ENCODE measurements around the gene ATL1. TPM values are rescaled to one million over a fixed set of nuclear protein-coding genes. Genes with fewer than 3 reads are reported as not detected.

The ATL1 gene
- total RNA-seq, 2 donors from 2014 or later = 0.88 to 1.7 TPM

GRCh38 chr14:50562841-50563240 is 2.9 kb downstream of the ATL1 start:
- Mint-ChIP-seq H3K27ac (no peak overlapping the region), H3K4me3 (no peak overlapping the region), H3K36me3 (ENCODE audit: low read depth) (no peaks in the 10 kb centered on the region), H3K9me3 (no peaks in the 10 kb centered on the region), H3K4me1 (peaks cover 5% of the 10 kb centered on the region), H3K27me3 (ENCODE audit: insufficient read depth) (peaks cover 62% of the 10 kb centered on the region)
- no CpG with 5 or more reads among the region's 1 CpG for WGBS, 2 experiments (ENCODE audit: insufficient coverage in 1 of 2, insufficient read length in 1 of 2)
- Histone ChIP-seq H3K27me3 (ENCODE audit: control insufficient read depth, insufficient read depth, low read length, poor library complexity, severe bottlenecking) (peaks cover 61% of the 10 kb centered on the region), H3K9me3 (ENCODE audit: control insufficient read depth, low read length) (no peaks in the 10 kb centered on the region), H3K4me1 (ENCODE audit: control insufficient read depth, insufficient read depth, low read length) (no peaks in the 10 kb centered on the region), H3K36me3 (ENCODE audit: control insufficient read depth, insufficient read depth, low read length) (no peaks in the 10 kb centered on the region), H3K9ac (ENCODE audit: extremely low read depth, low read length, poor library complexity, severe bottlenecking) (no peak overlapping the region), H3K4me3 (ENCODE audit: low read length) (no peak overlapping the region), H3K27ac (ENCODE audit: low read depth, low read length) (no peak overlapping the region)
- DNase-seq = no peak
- TF ChIP-seq CTCF (conservative IDR thresholded peaks at IDR 0.05) = no peak

DNA sequence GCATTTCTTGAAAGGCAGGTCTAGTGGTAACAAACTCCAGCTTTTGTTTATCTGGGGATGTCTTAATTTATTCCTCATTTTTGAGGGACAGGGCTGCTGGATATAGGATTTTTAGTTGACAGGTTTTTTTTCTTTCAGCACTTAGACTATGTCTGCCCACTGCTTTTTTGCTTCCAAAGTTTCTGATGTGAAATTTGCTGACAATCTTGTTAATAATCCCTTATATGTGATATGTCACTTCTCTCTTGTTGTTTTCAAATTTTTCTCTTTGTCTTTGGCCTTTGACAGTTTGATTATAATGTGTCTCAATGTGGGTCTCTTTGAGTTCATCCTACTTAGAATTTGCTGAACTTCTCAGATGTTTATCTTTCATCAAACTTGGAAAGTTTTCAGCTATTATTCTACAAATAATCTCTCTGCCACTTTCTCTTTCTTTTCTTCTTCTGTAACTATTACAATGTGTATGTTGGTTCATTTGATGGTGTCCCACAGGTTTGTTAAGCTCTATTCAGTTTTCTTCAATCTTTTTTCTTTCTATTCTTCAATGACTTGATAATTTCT is 9.8 kb downstream of the ATL1 start:
- H3K9me3 Mint-ChIP-seq = peaks cover 16% of the 10 kb centered on the region
- H3K27ac Mint-ChIP-seq = no peak overlapping the region
- peaks cover 2% of the 10 kb centered on the region for H3K27me3 Mint-ChIP-seq (ENCODE audit: insufficient read depth)
- Histone ChIP-seq H3K36me3 (ENCODE audit: control insufficient read depth, insufficient read depth, low read length) (no peaks in the 10 kb centered on the region), H3K4me1 (ENCODE audit: control insufficient read depth, insufficient read depth, low read length) (no peaks in the 10 kb centered on the region), H3K27ac (ENCODE audit: low read depth, low read length) (no peak overlapping the region), H3K9ac (ENCODE audit: extremely low read depth, low read length, poor library complexity, severe bottlenecking) (no peak overlapping the region), H3K9me3 (ENCODE audit: control insufficient read depth, low read length) (peaks cover 17% of the 10 kb centered on the region), H3K4me3 (ENCODE audit: low read length) (no peak overlapping the region), H3K27me3 (ENCODE audit: control insufficient read depth, insufficient read depth, low read length, poor library complexity, severe bottlenecking) (no peaks in the 10 kb centered on the region)
- H3K36me3 Mint-ChIP-seq (ENCODE audit: low read depth) = no peaks in the 10 kb centered on the region
- H3K4me3 Mint-ChIP-seq = no peak overlapping the region
- TF ChIP-seq CTCF (conservative IDR thresholded peaks at IDR 0.05) = no peak
- no peak for DNase-seq
- H3K4me1 Mint-ChIP-seq = no peaks in the 10 kb centered on the region

DNA sequence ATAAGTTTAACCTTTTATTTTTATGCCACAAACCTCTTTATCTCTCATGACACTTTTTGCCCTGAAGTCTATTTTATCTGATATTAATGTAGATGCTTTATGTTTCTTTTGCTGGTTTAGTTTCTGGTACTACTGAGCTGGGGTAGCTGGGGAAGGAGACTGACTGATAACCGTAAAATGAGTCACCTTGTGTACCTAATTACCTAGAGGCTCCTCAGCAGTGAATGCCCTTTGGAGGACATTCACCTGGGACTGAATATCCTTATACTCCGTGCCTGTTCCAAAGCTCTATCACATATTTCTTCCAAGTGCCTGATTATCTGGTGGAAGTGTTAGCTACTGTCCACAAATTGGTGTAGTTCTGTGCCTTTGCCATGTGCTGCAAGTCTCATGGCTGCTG is 13.9 kb downstream of the ATL1 start:
- H3K36me3 Mint-ChIP-seq (ENCODE audit: low read depth) = no peaks in the 10 kb centered on the region
- H3K27me3 ChIP-seq (ENCODE audit: control insufficient read depth, insufficient read depth, low read length, poor library complexity, severe bottlenecking) = no peaks in the 10 kb centered on the region

More for the DNA sequence above, 13.9 kb downstream of the ATL1 start:
- Histone ChIP-seq H3K27ac (ENCODE audit: low read depth, low read length) (no peak overlapping the region), H3K9me3 (ENCODE audit: control insufficient read depth, low read length) (peaks cover 17% of the 10 kb centered on the region), H3K4me1 (ENCODE audit: control insufficient read depth, insufficient read depth, low read length) (no peaks in the 10 kb centered on the region), H3K4me3 (ENCODE audit: low read length) (no peak overlapping the region), H3K36me3 (ENCODE audit: control insufficient read depth, insufficient read depth, low read length) (no peaks in the 10 kb centered on the region), H3K9ac (ENCODE audit: extremely low read depth, low read length, poor library complexity, severe bottlenecking) (no peak overlapping the region)
- no peak for TF ChIP-seq CTCF (conservative IDR thresholded peaks at IDR 0.05)
- Mint-ChIP-seq H3K9me3 (peaks cover 16% of the 10 kb centered on the region), H3K27me3 (ENCODE audit: insufficient read depth) (no peaks in the 10 kb centered on the region), H3K27ac (no peak overlapping the region), H3K4me1 (no peaks in the 10 kb centered on the region), H3K4me3 (no peak overlapping the region)
- WGBS, 2 experiments (ENCODE audit: insufficient coverage in 1 of 2, insufficient read length in 1 of 2) = 86 to 88% methylated on average over 1 to 2 of the region's 2 CpGs
- no peak for DNase-seq
